Colonic mucosa (tissue), 4 donors: ENCODE results near the gene PRPF6. TPM values are rescaled to one million over a fixed set of nuclear protein-coding genes. Genes with fewer than 3 reads are reported as not detected.

Source experiments
- DNase-seq: peaks from one replicate; pipeline ENCODE4 v3.0.0-alpha.2; 2020
- H3K27ac ChIP-seq: fragments of 200-600 bp; one replicate; pipeline ENCODE4 v1.8.0; 2021
- H3K27me3 ChIP-seq: fragments of 200-600 bp; one replicate; pipeline ENCODE4 v1.8.0; 2021
- H3K36me3 ChIP-seq: fragments of 200-600 bp; one replicate; pipeline ENCODE4 v1.8.0; 2021
- H3K4me1 ChIP-seq: fragments of 200-600 bp; one replicate; pipeline ENCODE4 v1.8.0; 2021; ENCODE audit warnings: mild to moderate bottlenecking
- H3K4me3 ChIP-seq: fragments of 200-600 bp; one replicate; pipeline ENCODE4 v1.8.0; 2021
- H3K9ac ChIP-seq, 2 donors: one replicate each; pipeline ENCODE4 v1.7.0; 2013; ENCODE audit warnings: control low read depth in 2 of 2, low read depth in 2 of 2, low read length in 2 of 2
- H3K9me3 ChIP-seq: fragments of 200-600 bp; one replicate; pipeline ENCODE4 v1.8.0; 2021
- CTCF ChIP-seq: fragments of 200-600 bp; IDR thresholded peaks from one replicate; pipeline ENCODE4 v1.8.0; 2022; ENCODE audit warnings: antibody characterized with exemption, mild to moderate bottlenecking
- intact Hi-C: fragments of 100-400 bp; cut with DNase I; formaldehyde crosslinking; loops from one replicate; pipeline ENCODE4 v1.14.1; 2022
- total RNA-seq, 2 donors: library from RNA; stranded (reverse); fragmentation: NEBNext Ultra II Directional in 1 of 2; extraction: Animal tissue kit (Norgen Biotek cat#: 25700) in 1 of 2; gene quantifications; one replicate each; pipeline ENCODE4 v1.2.1, GENCODE V29; 2021
- donor health status: healthy.
- donor health status: DM: no; HTN: no; CAD: no.
- donor health status: DM: no; HTN: no; CAD: no.

The PRPF6 gene, protein sequence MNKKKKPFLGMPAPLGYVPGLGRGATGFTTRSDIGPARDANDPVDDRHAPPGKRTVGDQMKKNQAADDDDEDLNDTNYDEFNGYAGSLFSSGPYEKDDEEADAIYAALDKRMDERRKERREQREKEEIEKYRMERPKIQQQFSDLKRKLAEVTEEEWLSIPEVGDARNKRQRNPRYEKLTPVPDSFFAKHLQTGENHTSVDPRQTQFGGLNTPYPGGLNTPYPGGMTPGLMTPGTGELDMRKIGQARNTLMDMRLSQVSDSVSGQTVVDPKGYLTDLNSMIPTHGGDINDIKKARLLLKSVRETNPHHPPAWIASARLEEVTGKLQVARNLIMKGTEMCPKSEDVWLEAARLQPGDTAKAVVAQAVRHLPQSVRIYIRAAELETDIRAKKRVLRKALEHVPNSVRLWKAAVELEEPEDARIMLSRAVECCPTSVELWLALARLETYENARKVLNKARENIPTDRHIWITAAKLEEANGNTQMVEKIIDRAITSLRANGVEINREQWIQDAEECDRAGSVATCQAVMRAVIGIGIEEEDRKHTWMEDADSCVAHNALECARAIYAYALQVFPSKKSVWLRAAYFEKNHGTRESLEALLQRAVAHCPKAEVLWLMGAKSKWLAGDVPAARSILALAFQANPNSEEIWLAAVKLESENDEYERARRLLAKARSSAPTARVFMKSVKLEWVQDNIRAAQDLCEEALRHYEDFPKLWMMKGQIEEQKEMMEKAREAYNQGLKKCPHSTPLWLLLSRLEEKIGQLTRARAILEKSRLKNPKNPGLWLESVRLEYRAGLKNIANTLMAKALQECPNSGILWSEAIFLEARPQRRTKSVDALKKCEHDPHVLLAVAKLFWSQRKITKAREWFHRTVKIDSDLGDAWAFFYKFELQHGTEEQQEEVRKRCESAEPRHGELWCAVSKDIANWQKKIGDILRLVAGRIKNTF
- total RNA-seq, result 10 to 100 TPM; 53.0 to 68.6 TPM

- Histone ChIP-seq H3K27me3 (no peaks in the 10 kb centered on the region), H3K4me1 (peaks cover 23% of the 10 kb centered on the region), H3K36me3 (no peaks in the 10 kb centered on the region), H3K4me3 (peak within 1 kb of the TSS; percentile 79), H3K9me3 (no peaks in the 10 kb centered on the region), H3K27ac (peak within 1 kb of the TSS; percentile 70), H3K9ac (peak within 1 kb of the TSS; percentile 63 to 82)
- TF ChIP-seq CTCF, result peak; percentile 65
- DNase-seq, result peak; percentile 96
- intact Hi-C loops, result loop anchor here (5.0 kb wide), 1 partner anchor 81 kb away; the partner anchor contains the start of gene TCEA2
Observed at GRCh38 chr20:63980806-63981728, at the start of gene PRPF6. PRPF6 (plus strand) TSS chr20:63981132; CDS start chr20:63981246, 114 bp downstream.

DNA sequence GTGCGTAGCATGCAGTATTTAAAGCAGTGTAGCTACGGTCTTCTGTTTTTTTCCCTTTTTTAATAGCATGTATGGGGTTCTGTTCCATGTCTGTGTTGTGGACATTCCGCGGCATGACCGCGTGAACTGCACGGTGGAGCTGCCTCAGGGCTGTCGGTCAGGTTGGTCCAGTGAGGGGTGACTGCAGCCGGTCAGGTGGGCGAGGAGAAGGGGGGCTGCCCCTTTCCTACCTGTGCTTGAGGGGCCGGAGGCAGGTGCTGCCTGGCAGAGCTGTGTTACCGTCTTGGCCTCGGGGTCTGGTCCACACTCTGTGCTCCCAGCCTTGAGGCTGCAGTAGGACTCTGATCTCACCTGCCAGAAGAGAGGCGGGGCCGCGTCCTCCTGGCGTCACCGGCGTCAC lies 49.2 kb upstream of the PRPF6 start:
- Histone ChIP-seq H3K4me3 (no peak overlapping the region), H3K4me1 (no peaks in the 10 kb centered on the region), H3K36me3 (peaks cover 18% of the 10 kb centered on the region), H3K27me3 (no peaks in the 10 kb centered on the region), H3K9me3 (no peaks in the 10 kb centered on the region), H3K27ac (no peak overlapping the region), H3K9ac (no peak overlapping the region)
- DNase-seq, result no peak
- TF ChIP-seq CTCF, result no peak
- intact Hi-C loops, result no loop called here

DNA sequence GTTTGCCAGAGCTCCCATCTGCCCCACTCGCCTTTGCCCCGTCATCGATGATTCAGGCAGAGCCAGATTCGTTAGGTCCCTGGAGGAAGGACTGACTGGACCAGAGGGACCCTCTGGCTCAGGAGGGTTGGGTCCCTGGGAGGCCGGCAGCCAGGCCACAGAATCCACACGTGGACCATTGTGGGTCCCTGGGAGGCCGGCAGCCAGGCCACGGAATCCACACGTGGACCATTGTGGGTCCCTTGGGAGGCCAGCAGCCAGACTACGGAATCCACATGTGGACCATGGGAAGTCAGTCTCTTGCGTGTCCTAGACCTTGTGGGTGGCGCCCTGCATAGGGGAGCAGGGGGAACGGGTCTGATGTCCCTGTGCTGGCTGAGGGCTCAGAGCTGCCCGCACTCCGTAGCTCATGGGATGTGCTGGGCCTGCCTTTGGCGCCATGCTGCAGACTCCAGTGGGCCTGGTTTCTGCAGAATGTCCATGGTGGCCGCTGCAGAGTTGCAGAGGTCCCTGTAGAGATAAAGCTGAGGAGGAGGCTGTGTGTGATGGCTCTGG lies 48.2 kb upstream of the PRPF6 start:
- TF ChIP-seq CTCF, result no peak
- no peak for DNase-seq
- Histone ChIP-seq H3K27me3 (no peaks in the 10 kb centered on the region), H3K4me3 (no peak overlapping the region), H3K27ac (no peak overlapping the region), H3K36me3 (peaks cover 18% of the 10 kb centered on the region), H3K4me1 (no peaks in the 10 kb centered on the region), H3K9ac (no peak overlapping the region), H3K9me3 (no peaks in the 10 kb centered on the region)
- intact Hi-C loops, result no loop called here

DNA sequence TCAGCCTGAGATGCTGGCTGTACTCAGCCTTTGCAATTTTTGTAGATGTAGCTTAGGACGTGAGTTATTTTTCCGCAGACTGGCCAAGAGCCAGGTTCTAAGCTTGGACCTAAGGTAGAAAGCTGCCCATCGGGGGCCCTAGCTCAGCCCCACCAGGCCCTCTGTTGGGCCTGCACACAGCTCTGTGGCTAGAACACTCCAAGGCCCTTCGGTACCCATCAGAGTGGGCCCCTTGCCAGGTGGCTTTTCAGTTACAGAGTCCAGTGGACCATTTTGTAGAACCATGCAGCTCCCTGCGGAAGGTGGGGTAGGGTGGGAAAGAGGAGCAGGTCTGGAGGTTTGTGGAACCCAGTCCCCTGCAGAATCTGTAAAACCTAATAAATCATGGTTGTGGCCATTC lies 47.3 kb upstream of the PRPF6 start:
- intact Hi-C loops, result no loop called here
- no peak overlapping the region for H3K4me3 ChIP-seq
- no peaks in the 10 kb centered on the region for H3K4me1 ChIP-seq
- no peak for DNase-seq
- no peaks in the 10 kb centered on the region for H3K9me3 ChIP-seq
- H3K9ac ChIP-seq, result no peak overlapping the region
- TF ChIP-seq CTCF, result no peak
- H3K36me3 ChIP-seq, result peaks cover 10% of the 10 kb centered on the region
- no peak overlapping the region for H3K27ac ChIP-seq
- no peaks in the 10 kb centered on the region for H3K27me3 ChIP-seq
